ENCODE data around the gene SURF4.
"Not testable (repeated sequence)": the region's sequence is repeated elsewhere in the genome, so short reads cannot be mapped to it uniquely, and the experiment has no call there.

Gene SURF4

GRCh38 chr9:133334161-133334560 lies 41.7 kb downstream of the SURF4 start:
- no peak for DNase-seq (ENCODE audit: low read depth in 2 of 2)

- DNase-seq (ENCODE audit: low read depth in 2 of 2): no peak
These were observed 42.3 kb downstream of the SURF4 start for GRCh38 chr9:133333566-133333965.

GRCh38 chr9:133333011-133333410 lies 42.8 kb downstream of the SURF4 start:
- DNase-seq (ENCODE audit: low read depth in 2 of 2): no peak

GRCh38 chr9:133332381-133332730 lies 43.5 kb downstream of the SURF4 start:
- no peak for DNase-seq (ENCODE audit: low read depth in 2 of 2)

GRCh38 chr9:133331641-133332380 lies 44.0 kb downstream of the SURF4 start:
- DNase-seq (ENCODE audit: low read depth in 2 of 2): no peak

GRCh38 chr9:133331221-133331620 lies 44.6 kb downstream of the SURF4 start:
- DNase-seq (ENCODE audit: low read depth in 2 of 2): no peak

- DNase-seq (ENCODE audit: low read depth in 2 of 2): not testable (repeated sequence)
These were observed 46.3 kb downstream of the SURF4 start for GRCh38 chr9:133329306-133330156.

GRCh38 chr9:133327834-133328484 lies 47.9 kb downstream of the SURF4 start:
- no peak for DNase-seq (ENCODE audit: low read depth in 2 of 2)

- DNase-seq (ENCODE audit: low read depth in 2 of 2): not testable (repeated sequence)
These were observed 48.8 kb downstream of the SURF4 start for GRCh38 chr9:133327021-133327420.

GRCh38 chr9:133323991-133324703 lies 51.7 kb downstream of the SURF4 start:
- no peak for DNase-seq (ENCODE audit: low read depth in 2 of 2)

GRCh38 chr9:133323211-133323610 lies 52.6 kb downstream of the SURF4 start:
- no peak for DNase-seq (ENCODE audit: low read depth in 2 of 2)

- DNase-seq (ENCODE audit: low read depth in 2 of 2): no peak
These were observed 53.2 kb downstream of the SURF4 start for GRCh38 chr9:133322701-133323100.

- DNase-seq (ENCODE audit: low read depth in 2 of 2): no peak
These were observed 54.4 kb downstream of the SURF4 start for GRCh38 chr9:133321411-133321935.

GRCh38 chr9:133320421-133320881 lies 55.4 kb downstream of the SURF4 start:
- DNase-seq (ENCODE audit: low read depth in 2 of 2): no peak

GRCh38 chr9:133317551-133317950 lies 58.3 kb downstream of the SURF4 start:
- DNase-seq (ENCODE audit: low read depth in 2 of 2): not testable (repeated sequence)

GRCh38 chr9:133315997-133316396 lies 59.9 kb downstream of the SURF4 start:
- no peak for DNase-seq (ENCODE audit: low read depth in 2 of 2)

All from fibroblast of skin of left biceps (primary cell).